Activated T-cell treated with anti-CD3 and anti-CD28 coated beads for 1 hour (primary cell): ENCODE measurements around the gene GPC5.

Experiments
- DNase-seq: peaks from one replicate; pipeline ENCODE4 v3.0.0-alpha.2; 2020; ENCODE audit warnings: low read depth

GPC5 gene

GRCh38 chr13:92379371-92379770, 981.0 kb downstream of the GPC5 start:
- DNase-seq = no peak

GRCh38 chr13:92384410-92384809, 986.0 kb downstream of the GPC5 start:
- no peak for DNase-seq

- DNase-seq = no peak
These were observed 988.8 kb downstream of the GPC5 start for GRCh38 chr13:92387245-92387644.

GRCh38 chr13:92390217-92390616, 991.8 kb downstream of the GPC5 start:
- no peak for DNase-seq

- DNase-seq = no peak
These were observed 1005.2 kb downstream of the GPC5 start for GRCh38 chr13:92403606-92404005.

GRCh38 chr13:92407858-92408257, 1009.4 kb downstream of the GPC5 start:
- no peak for DNase-seq

- DNase-seq = no peak
These were observed 1014.1 kb downstream of the GPC5 start for GRCh38 chr13:92412481-92412880.

- no peak for DNase-seq
These were observed 1014.6 kb downstream of the GPC5 start for GRCh38 chr13:92412996-92413395.

GRCh38 chr13:92413452-92413851, 1015.0 kb downstream of the GPC5 start:
- DNase-seq = no peak

GRCh38 chr13:92414851-92415250, 1016.4 kb downstream of the GPC5 start:
- DNase-seq = no peak

GRCh38 chr13:92415781-92416180, 1017.4 kb downstream of the GPC5 start:
- no peak for DNase-seq

GRCh38 chr13:92418818-92419412, 1020.5 kb downstream of the GPC5 start:
- DNase-seq = no peak

GRCh38 chr13:92429231-92429630, 1030.8 kb downstream of the GPC5 start:
- DNase-seq = no peak

- DNase-seq = no peak
These were observed 1035.0 kb downstream of the GPC5 start for GRCh38 chr13:92433386-92433785.

GRCh38 chr13:92433963-92434362, 1035.5 kb downstream of the GPC5 start:
- DNase-seq = no peak

GRCh38 chr13:92436924-92437323, 1038.5 kb downstream of the GPC5 start:
- DNase-seq = no peak

- DNase-seq = no peak
These were observed 1045.8 kb downstream of the GPC5 start for GRCh38 chr13:92444244-92444643.

- DNase-seq = no peak
These were observed 1052.6 kb downstream of the GPC5 start for GRCh38 chr13:92451060-92451459.

GRCh38 chr13:92452840-92453239, 1054.4 kb downstream of the GPC5 start:
- DNase-seq = no peak

GRCh38 chr13:92459306-92459705, 1060.9 kb downstream of the GPC5 start:
- no peak for DNase-seq

- DNase-seq = no peak
These were observed 1062.1 kb downstream of the GPC5 start for GRCh38 chr13:92460479-92460878.

- DNase-seq = no peak
These were observed 1063.0 kb downstream of the GPC5 start for GRCh38 chr13:92461402-92461801.

- DNase-seq = no peak
These were observed 1063.4 kb downstream of the GPC5 start for GRCh38 chr13:92461831-92462230.

- no peak for DNase-seq
These were observed 1064.7 kb downstream of the GPC5 start for GRCh38 chr13:92463134-92463533.
